Large intestine (tissue), 1 donor: Measurements from ENCODE around the gene SREK1. TPM values are rescaled to one million over a fixed set of nuclear protein-coding genes. Genes with fewer than 3 reads are reported as not detected.

Experiments used
- polyA plus RNA-seq: library from polyadenylated mRNA; unstranded; fragments of 120-200 nt; gene quantifications from one replicate; pipeline ENCODE4 v1.2.1, GENCODE V29; 2013

SREK1 gene
- polyA plus RNA-seq, 1 donor, result 133 TPM

Other genes starting within 250 kb of the SREK1 start
- 121 TPM for gene ERBIN, start 217.7 kb upstream of the SREK1 start, polyA plus RNA-seq